Activated CD8-positive, alpha-beta memory T cell treated with anti-CD3 and anti-CD28 coated beads, Interleukin-2, amount 10 ng/mL, durations not matched to agents 7 days and 5 days (primary cell): ENCODE measurements around the gene GPR157. TPM values are rescaled to one million over a fixed set of nuclear protein-coding genes. Genes with fewer than 3 reads are reported as not detected.
A peak's percentile ranks its signal among the peaks of the same experiment; 100 is the strongest.

ENCODE experiments used
- ATAC-seq: fragments of 150-1000 bp; cut with Tn5 transposase; one replicate; pipeline ENCODE4 v1.10.0; 2021; ENCODE audit warnings: moderate library complexity
- CTCF ChIA-PET: fragments of 350-600 bp; sonication (Branson Sonifier 250); formaldehyde crosslinking; loops from one replicate; lab custom pipeline; 2021; ENCODE audit warnings: antibody characterized with exemption; lab: Charles Lee
- DNase-seq: peaks from one replicate; pipeline ENCODE4 v3.0.0-alpha.2; 2020
- H3K27ac Mint-ChIP-seq: one replicate; pipeline ENCODE4 v1.8.0; 2021; ENCODE audit warnings: mild to moderate bottlenecking, mixed read lengths
- H3K27me3 Mint-ChIP-seq: one replicate; pipeline ENCODE4 v1.8.0; 2021; ENCODE audit warnings: mixed read lengths
- H3K36me3 Mint-ChIP-seq: one replicate; pipeline ENCODE4 v1.8.0; 2021; ENCODE audit warnings: mild to moderate bottlenecking, mixed read lengths
- H3K4me1 Mint-ChIP-seq: one replicate; pipeline ENCODE4 v1.8.0; 2021; ENCODE audit warnings: mixed read lengths
- H3K4me3 Mint-ChIP-seq: one replicate; pipeline ENCODE4 v1.8.0; 2021; ENCODE audit warnings: mild to moderate bottlenecking, moderate library complexity, mixed read lengths
- H3K9me3 Mint-ChIP-seq: one replicate; pipeline ENCODE4 v1.8.0; 2022; ENCODE audit warnings: low read depth, mixed read lengths
- total RNA-seq, 2 experiments: library from RNA; stranded (reverse); gene quantifications; one replicate each; pipeline ENCODE4 v1.2.3, GENCODE V29; 2021

The GPR157 gene
- total RNA-seq, 2 experiments from 2014 or later: 3.6 to 4.5 TPM

DNA sequence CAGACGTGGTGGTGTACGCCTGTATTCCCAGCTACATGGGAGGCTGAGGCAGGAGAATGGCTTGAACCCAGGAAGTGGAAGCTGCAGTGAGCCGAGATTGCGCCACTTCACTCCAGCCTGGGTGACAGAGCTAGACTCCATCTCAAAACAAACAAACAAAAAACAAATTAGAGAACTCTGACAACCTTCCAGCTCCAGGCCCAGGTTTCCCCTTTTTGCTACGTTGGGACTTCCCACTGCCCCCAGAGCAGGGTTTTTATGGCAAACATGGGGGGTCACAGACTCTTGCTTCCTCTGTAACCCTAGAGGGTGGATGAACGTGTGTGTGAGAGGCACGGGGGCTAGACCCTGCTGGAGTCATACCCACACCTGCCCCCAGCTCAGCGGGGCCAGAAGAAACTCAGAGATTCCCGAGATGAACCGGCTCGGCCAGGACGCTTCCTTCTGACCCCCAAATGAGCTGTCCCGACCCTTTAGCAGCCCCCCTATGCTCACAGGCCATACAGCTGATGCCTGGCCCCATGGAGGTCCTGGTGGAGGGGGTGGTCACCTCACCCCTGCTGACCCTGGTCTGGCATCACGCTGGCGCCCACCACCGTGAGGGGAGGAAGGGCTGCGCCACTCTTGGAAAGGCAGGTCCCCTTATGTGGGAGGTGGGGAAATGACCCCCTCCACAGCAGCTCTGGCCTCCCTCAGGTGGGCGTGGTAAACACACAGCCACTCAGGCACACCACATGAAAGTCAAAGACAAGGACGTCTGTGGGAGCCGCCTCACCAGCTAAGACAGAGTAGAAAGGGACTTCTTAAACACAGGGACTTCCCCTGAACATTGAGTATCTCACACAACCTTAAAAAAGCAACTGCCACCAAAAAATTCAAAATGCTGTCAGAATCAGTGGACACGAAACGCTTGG is 7.1 kb downstream of the GPR157 start:
- Mint-ChIP-seq H3K27ac (peak overlapping the region; percentile 48), H3K4me3 (no peak overlapping the region), H3K4me1 (peaks cover 23% of the 10 kb centered on the region), H3K36me3 (no peaks in the 10 kb centered on the region), H3K9me3 (no peaks in the 10 kb centered on the region), H3K27me3 (peaks cover 4% of the 10 kb centered on the region)
- ATAC-seq (peak; percentile 74), DNase-seq (peak; percentile 52)
- CTCF ChIA-PET: interaction anchor here (0.9 to 2.8 kb wide), 5 partner anchors 11 to 134 kb away, joined by 3 to 9 read pairs (median 4); no protein-coding TSS in a partner anchor

DNA sequence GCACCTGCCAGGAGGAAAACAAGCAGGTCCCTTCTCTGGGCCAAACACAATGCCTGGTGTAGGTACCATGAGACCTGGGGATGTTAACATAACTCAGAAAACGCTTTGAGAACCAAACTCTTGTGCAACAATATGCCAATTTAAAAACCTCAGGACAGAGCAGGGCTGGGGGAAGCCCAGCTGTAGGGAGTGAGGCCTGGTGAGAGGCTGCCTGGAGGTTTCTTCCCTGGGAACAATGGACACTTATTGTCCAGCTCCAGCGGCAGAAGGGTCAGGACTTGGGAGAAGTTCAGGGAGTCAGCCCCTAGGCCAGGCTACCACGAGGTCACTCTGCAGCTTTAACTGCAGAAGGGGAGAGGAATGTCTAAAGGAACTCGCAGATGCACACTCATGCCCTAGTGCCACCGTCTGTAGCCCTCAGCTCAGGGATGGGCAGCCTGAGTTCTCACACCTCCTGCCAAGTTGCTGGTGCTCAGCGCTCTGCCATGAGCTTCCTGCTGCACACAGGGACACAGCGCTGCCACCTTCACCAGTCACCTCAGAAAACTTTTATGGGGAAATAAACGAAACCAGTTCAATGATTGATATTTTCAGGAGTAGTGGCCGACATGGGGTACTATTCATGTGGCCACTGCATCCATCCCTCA is 8.5 kb downstream of the GPR157 start:
- Mint-ChIP-seq H3K27me3 (no peaks in the 10 kb centered on the region), H3K27ac (no peak overlapping the region), H3K4me1 (peaks cover 15% of the 10 kb centered on the region), H3K36me3 (no peaks in the 10 kb centered on the region), H3K9me3 (no peaks in the 10 kb centered on the region), H3K4me3 (no peak overlapping the region)
- no peak for ATAC-seq
- CTCF ChIA-PET: interaction anchor here (2.8 kb wide), 1 partner anchor 10 kb away, joined by 9 read pairs; no protein-coding TSS in a partner anchor
- DNase-seq: no peak

DNA sequence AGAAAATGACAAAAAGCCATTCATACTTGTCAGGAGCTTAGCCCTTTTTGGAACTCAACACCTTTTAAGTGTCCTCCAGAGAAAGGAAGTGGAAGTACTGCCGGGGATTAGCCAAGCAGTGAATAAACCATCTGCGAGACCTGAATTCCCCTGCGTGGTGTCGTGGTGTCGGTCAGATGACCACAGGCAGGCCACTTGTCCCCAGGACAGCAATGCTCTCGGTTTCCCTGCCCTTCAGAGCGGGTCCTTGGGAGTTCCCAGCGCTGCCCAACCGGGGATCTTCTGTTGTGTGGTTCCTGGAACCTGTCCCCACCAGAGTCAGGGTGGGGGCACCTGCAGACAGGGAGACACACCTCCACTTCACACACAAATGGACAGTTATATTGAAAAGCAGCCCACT is 9.2 kb downstream of the GPR157 start:
- DNase-seq: no peak
- no peaks in the 10 kb centered on the region for H3K27me3 Mint-ChIP-seq
- no peak overlapping the region for H3K4me3 Mint-ChIP-seq
- H3K9me3 Mint-ChIP-seq: no peaks in the 10 kb centered on the region
- H3K36me3 Mint-ChIP-seq: no peaks in the 10 kb centered on the region
- H3K27ac Mint-ChIP-seq: no peak overlapping the region
- H3K4me1 Mint-ChIP-seq: peaks cover 12% of the 10 kb centered on the region
- ATAC-seq: no peak
- CTCF ChIA-PET: interaction anchor here (2.8 kb wide), 1 partner anchor 9 kb away, joined by 9 read pairs; no protein-coding TSS in a partner anchor

DNA sequence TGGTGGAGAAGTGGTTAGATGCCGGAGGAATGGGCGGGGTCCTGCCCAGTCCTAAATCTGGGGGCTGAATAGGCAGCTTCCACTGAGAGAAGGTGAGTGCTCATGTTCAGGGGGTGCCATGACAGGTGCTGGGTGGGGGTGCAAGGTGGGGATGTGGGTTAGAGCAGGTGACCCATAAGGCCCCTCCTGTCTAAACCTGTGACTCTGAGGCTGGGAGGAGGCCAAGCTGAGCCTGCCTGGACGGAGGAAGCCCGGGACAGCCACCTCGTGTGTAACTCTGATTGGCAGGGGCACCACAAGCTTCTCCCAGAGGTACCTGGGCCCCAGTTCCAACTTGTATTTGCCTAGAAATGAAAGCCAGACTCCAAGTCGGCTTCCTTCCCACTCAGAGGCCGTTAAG is 10.7 kb downstream of the GPR157 start:
- H3K27ac Mint-ChIP-seq: no peak overlapping the region

DNA sequence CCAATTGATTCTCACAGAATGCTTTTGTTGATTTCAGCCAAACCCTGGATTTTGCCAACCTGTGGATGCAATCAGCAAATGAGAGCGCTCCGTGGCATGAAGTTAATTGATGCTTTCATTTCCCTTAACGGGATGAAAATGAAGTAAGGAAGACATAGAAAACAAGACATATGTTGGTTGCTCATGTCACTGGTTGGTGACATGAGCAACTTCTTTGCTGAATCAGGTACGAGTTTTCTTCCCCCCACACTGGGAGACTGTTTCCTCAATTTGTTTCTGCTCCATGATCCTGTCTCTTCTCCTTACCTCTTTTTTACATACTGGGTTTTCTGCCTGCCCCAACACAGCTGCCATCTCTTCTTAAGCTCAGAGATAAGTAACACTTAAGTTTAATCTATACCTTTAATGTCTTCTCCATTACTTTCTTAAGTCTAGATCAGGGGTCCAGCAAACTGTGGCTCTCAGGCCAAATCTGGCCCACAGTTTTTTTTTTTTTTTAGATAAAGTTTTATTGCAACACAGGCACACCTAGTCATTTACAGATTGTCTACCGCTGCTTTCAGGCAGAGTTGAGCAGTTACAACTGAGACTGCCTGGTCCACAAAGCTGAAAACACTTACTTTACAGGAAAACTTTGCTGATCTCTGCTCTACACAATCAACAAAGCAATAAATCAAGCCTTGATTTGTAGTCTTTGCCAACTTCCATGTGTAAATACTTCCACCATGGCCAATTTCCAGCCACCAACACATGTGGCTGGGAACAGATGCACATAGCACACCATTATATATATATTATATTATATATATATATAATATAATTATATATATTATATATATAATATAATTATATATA is 13.3 kb downstream of the GPR157 start:
- CTCF ChIA-PET: interaction anchor here (0.9 to 3.0 kb wide), 4 partner anchors 27 to 119 kb away, joined by 3 to 8 read pairs (median 6); partner anchors contain the start of gene H6PD

More for the DNA sequence above, 10.7 kb downstream of the GPR157 start:
- ATAC-seq (no peak), DNase-seq (no peak)
- H3K36me3 Mint-ChIP-seq: no peaks in the 10 kb centered on the region
- H3K4me1 Mint-ChIP-seq: peaks cover 15% of the 10 kb centered on the region
- CTCF ChIA-PET: interaction anchor here (0.5 to 1.0 kb wide), 3 partner anchors 20 to 113 kb away, joined by 3 read pairs; no protein-coding TSS in a partner anchor
- no peaks in the 10 kb centered on the region for H3K9me3 Mint-ChIP-seq
- no peak overlapping the region for H3K4me3 Mint-ChIP-seq
- H3K27me3 Mint-ChIP-seq: no peaks in the 10 kb centered on the region

DNA sequence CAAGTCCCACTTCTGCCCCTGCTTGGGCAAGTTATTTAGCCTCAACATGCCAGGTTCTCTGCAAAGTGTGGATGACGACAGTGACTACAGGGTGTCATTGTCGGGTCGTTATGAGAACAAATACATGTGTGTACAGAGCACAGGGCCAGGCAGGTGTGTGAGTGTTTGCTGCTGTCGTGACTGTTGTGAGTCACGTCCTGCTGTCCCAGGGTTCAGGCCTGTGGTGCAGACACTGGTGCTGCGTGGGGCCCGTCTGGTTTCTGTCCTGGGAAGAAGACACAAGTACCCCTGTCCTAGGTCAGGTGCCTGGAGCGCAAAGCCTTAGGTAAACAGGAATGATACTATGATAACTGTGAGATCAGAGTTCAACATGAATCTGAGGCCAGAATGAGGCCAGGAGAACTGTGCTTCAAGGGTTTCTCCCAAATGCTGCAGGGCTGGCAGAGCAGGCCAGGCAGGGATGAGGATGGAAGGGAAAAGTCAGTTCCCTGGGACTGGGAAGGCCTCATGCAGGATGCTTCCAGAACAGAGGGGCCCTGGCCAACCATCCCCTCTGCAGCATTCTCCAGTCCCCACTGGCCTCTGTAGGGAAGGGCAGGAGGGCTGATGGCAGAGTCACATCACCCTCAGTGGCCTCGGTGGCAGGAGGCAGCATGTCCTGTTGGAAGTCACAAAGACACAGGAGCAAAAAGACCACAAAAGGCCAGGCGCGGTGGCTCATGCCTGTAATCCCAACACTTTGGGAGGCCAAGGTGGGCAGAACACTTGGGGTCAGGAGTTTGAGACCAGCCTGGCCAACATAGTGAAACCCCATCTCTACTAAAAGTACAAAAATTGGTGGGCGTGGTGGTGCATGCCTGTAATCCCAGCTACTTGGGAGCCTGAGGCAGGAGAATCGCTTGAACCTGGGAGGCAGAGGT is 15.7 kb downstream of the GPR157 start:
- Mint-ChIP-seq H3K27ac (no peak overlapping the region), H3K4me3 (no peak overlapping the region), H3K4me1 (peaks cover 25% of the 10 kb centered on the region), H3K36me3 (no peaks in the 10 kb centered on the region), H3K9me3 (no peaks in the 10 kb centered on the region), H3K27me3 (no peaks in the 10 kb centered on the region)
- CTCF ChIA-PET: interaction anchor here (1.0 to 3.0 kb wide), 2 partner anchors 29 to 83 kb away, joined by 3 to 8 read pairs; no protein-coding TSS in a partner anchor
- DNase-seq: no peak
- no peak for ATAC-seq

More for the DNA sequence above, 13.3 kb downstream of the GPR157 start:
- no peak overlapping the region for H3K4me3 Mint-ChIP-seq
- ATAC-seq (no peak), DNase-seq (no peak)
- H3K9me3 Mint-ChIP-seq: no peaks in the 10 kb centered on the region
- H3K36me3 Mint-ChIP-seq: no peaks in the 10 kb centered on the region
- H3K4me1 Mint-ChIP-seq: peaks cover 25% of the 10 kb centered on the region
- no peak overlapping the region for H3K27ac Mint-ChIP-seq
- no peaks in the 10 kb centered on the region for H3K27me3 Mint-ChIP-seq

DNA sequence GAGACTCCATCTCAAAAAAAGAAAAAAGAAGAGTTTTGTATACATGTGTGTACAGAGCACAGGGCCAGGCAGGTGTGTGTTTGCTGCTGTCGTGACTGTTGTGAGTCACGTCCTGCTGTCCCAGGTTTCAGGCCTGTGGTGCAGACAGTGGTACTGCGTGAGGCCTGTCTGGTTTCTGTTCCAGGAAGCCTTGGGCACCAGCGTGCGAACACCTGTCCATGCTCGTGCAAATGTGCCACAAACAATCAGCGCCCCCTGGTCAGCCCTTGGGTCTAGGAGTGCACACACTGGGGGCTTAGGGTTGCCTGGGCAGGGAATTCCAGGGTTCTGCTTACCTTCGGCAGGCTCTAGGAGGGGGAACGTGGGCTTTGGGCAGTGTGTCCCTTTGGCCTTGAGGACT is 16.9 kb downstream of the GPR157 start:
- Mint-ChIP-seq H3K9me3 (no peaks in the 10 kb centered on the region), H3K4me3 (no peak overlapping the region), H3K4me1 (peaks cover 25% of the 10 kb centered on the region), H3K27me3 (no peaks in the 10 kb centered on the region), H3K27ac (no peak overlapping the region), H3K36me3 (no peaks in the 10 kb centered on the region)
- DNase-seq: peak; percentile 61
- ATAC-seq: peak; percentile 45
- CTCF ChIA-PET: interaction anchor here (1.0 to 3.5 kb wide), 8 partner anchors 11 to 379 kb away, joined by 3 to 44 read pairs (median 9); no protein-coding TSS in a partner anchor

DNA sequence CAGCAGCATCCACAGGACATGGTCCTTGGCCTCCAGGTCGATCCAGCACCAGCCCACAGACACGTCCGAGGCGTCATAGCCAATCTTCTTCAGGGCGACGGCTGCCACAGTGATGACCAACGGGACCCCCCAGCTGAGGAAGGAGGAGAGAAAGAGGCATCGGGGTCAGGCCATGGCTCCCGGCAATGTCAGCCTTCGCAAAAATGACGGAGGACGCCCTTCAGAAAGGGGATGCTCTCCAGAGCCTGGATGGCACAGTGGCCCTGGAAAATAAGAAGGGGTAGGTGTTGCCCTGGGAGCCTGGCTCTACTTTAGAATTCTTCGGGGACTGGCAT is 17.6 kb downstream of the GPR157 start:
- DNase-seq (no peak), ATAC-seq (no peak)
- no peak overlapping the region for H3K27ac Mint-ChIP-seq
- H3K4me3 Mint-ChIP-seq: no peak overlapping the region
- CTCF ChIA-PET: interaction anchor here (0.6 to 3.5 kb wide), 25 partner anchors 10 to 965 kb away, joined by 3 to 44 read pairs (median 4); partner anchors contain the start of gene H6PD
- no peaks in the 10 kb centered on the region for H3K27me3 Mint-ChIP-seq
- no peaks in the 10 kb centered on the region for H3K36me3 Mint-ChIP-seq
- no peaks in the 10 kb centered on the region for H3K9me3 Mint-ChIP-seq
- H3K4me1 Mint-ChIP-seq: peaks cover 25% of the 10 kb centered on the region

DNA sequence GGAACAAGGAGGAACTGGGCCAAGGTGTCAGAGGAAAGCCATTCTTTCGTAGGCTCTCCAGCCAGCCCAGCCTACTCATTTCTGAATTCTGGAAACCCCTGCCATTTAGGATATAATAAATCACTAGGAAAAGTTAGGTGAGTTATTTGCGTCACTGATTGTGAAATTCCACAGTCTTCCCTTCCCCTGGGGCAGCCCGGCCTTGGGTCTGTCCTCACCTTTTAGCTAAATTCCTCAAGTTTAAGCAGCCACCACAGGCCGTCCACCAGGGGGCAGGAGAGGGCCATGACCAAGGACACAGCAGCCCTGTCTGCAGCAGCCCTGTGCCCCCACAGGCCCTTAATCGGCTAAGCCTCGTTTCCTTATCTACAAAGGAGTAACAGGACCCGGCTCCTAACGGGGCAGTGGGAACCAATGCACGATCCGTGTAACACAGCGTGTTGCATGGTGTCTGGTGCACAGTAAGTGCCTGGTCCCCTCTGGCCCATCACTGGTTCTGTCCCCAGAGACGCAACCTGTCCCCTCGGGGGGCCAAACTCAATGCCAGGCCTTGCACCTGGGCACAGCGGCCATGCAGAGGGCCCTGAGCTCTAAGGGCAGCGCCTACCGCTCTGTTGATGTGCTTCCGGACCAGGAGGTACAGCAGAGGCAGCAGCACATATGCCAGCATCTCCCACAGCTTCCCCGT is 18.1 kb downstream of the GPR157 start:
- Mint-ChIP-seq H3K4me1 (peaks cover 25% of the 10 kb centered on the region), H3K36me3 (no peaks in the 10 kb centered on the region), H3K4me3 (no peak overlapping the region), H3K27ac (no peak overlapping the region), H3K27me3 (no peaks in the 10 kb centered on the region), H3K9me3 (no peaks in the 10 kb centered on the region)
- DNase-seq (peak; percentile 91), ATAC-seq (peak; percentile 81)
- CTCF ChIA-PET: interaction anchor here (0.6 to 3.5 kb wide), 40 partner anchors 10 to 1210 kb away, joined by 3 to 44 read pairs (median 4); partner anchors contain the start of genes GPR157 and H6PD

DNA sequence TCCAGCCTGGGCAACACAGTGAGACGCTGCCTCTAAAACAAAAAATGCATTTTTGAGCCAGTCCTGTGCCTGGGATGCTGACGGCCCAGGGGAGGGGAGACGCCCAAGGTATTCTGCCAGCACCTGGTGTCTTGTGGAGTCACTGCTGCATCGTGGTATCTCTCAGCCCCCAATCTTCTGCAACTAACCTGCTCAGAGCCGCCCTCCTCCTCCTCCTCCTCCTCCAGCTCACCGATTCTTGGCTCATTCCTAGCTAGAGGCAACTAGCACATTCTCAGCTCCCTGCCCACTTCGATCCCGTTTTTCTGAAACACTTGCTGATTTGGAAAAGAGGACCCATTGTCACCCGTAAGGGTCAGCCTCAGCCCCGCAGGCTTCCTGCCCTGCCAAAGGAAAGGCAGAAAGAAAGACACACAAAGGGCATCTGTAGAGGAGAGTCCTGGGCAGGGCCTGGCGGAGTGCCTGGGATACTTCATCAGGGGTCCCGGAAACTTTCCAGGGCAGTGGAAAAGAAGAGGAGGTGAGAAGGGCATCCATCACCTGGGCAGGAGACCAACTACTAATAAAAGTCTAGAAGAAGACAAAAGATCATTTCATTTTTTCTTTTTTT is 20.7 kb downstream of the GPR157 start:
- Mint-ChIP-seq H3K4me3 (no peak overlapping the region), H3K9me3 (no peaks in the 10 kb centered on the region), H3K36me3 (no peaks in the 10 kb centered on the region), H3K27me3 (no peaks in the 10 kb centered on the region), H3K4me1 (peaks cover 22% of the 10 kb centered on the region), H3K27ac (no peak overlapping the region)
- DNase-seq (no peak), ATAC-seq (no peak)
- CTCF ChIA-PET: interaction anchor here (1.2 to 2.9 kb wide), 3 partner anchors 14 to 88 kb away, joined by 3 to 12 read pairs (median 5); no protein-coding TSS in a partner anchor

DNA sequence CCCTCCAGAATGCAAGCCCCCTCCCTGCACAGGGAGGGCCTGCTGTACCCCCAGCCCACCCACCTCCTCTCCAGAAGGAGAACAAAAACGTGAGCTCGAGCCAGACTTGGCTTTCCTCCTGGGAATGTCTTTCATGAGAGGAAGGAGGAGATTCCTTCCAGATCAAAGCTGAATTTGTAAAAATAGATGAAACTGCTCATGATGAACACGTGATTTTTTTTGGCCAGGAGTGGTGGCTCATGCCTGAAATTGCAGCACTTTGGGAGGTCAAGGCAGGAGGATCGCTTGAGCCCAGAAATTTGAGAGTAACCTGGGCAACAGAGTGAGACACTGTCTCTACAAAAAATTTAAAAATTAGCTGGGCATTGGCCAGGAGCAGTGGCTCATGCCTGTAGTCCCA is 21.8 kb downstream of the GPR157 start:
- Mint-ChIP-seq H3K36me3 (no peaks in the 10 kb centered on the region), H3K27me3 (no peaks in the 10 kb centered on the region), H3K4me1 (peaks cover 14% of the 10 kb centered on the region), H3K27ac (no peak overlapping the region), H3K4me3 (no peak overlapping the region), H3K9me3 (no peaks in the 10 kb centered on the region)
- DNase-seq (no peak), ATAC-seq (no peak)
- CTCF ChIA-PET: interaction anchor here (2.2 to 2.9 kb wide), 3 partner anchors 35 to 102 kb away, joined by 5 to 12 read pairs (median 5); no protein-coding TSS in a partner anchor
